Measurements from ENCODE around the gene HBG1. TPM values are rescaled to one million over a fixed set of nuclear protein-coding genes. Genes with fewer than 3 reads are reported as not detected.

Gene HBG1
- polyA plus RNA-seq, 3 donors, result not detected

GRCh38 chr11:5252919-5253265 is 3.2 kb upstream of the HBG1 start:
- H3K79me2 ChIP-seq (ENCODE audit: insufficient read depth, low read length), result no peaks in the 10 kb centered on the region
- TF ChIP-seq CTCF (IDR thresholded peaks at IDR 0.05), result no peak
- H4K20me1 ChIP-seq (ENCODE audit: insufficient read depth, low read length), result no peaks in the 10 kb centered on the region
- no peaks in the 10 kb centered on the region for H3K36me3 ChIP-seq (replicated peaks in 1 of 2; ENCODE audit: control insufficient read depth in 1 of 2, insufficient read depth in 2 of 2, low read length in 2 of 2)
- no peak overlapping the region for H3K27ac ChIP-seq (ENCODE audit: low read depth in 1 of 2, low read length in 2 of 2)
- no peaks in the 10 kb centered on the region for H3K27me3 ChIP-seq (ENCODE audit: control insufficient read depth in 2 of 2, insufficient read depth in 2 of 2, low read length in 2 of 2)
- no peaks in the 10 kb centered on the region for H3K4me1 ChIP-seq (ENCODE audit: control insufficient read depth in 1 of 2, insufficient read depth in 2 of 2, low read length in 2 of 2)
- intact Hi-C loops (cut with micrococcal nuclease), result no loop called here
- Mint-ChIP-seq H3K27ac (no peak overlapping the region), H3K36me3 (no peaks in the 10 kb centered on the region), H3K27me3 (ENCODE audit: low read depth in 3 of 3) (peaks cover 0 to under 1% (median 0%) of the 10 kb centered on the region in 3 donors), H3K4me3 (no peak overlapping the region), H3K9me3 (peaks cover 0 to 2% (median 0%) of the 10 kb centered on the region in 7 donors), H3K4me1 (no peaks in the 10 kb centered on the region)
- no peak overlapping the region for H3K9ac ChIP-seq (ENCODE audit: insufficient read depth, low read length, poor library complexity, severe bottlenecking)
- no peak overlapping the region for H2AFZ ChIP-seq (ENCODE audit: insufficient read depth, low read depth, low read length, poor library complexity, severe bottlenecking)
- H3K9me3 ChIP-seq (replicated peaks in 1 of 2; ENCODE audit: control insufficient read depth in 1 of 2, insufficient read depth in 1 of 2, low read length in 2 of 2), result peaks cover 0 to 1% of the 10 kb centered on the region in 2 donors
- H3K4me3 ChIP-seq (replicated peaks in 1 of 3; ENCODE audit: low read depth in 2 of 3, low read length in 3 of 3), result no peak overlapping the region
- no peak for DNase-seq
- H3K4me2 ChIP-seq (replicated peaks; ENCODE audit: extremely low read depth, low read length, poor library complexity, severe bottlenecking), result no peak overlapping the region
- 80% methylated on average over 1 of the region's 1 CpG for WGBS (ENCODE audit: insufficient coverage)

- H3K9me3 ChIP-seq (replicated peaks in 1 of 2; ENCODE audit: control insufficient read depth in 1 of 2, insufficient read depth in 1 of 2, low read length in 2 of 2), result no peaks in the 10 kb centered on the region
- Mint-ChIP-seq H3K4me3 (no peak overlapping the region), H3K9me3 (no peaks in the 10 kb centered on the region), H3K27me3 (ENCODE audit: low read depth in 3 of 3) (peaks cover 0 to 2% (median 0%) of the 10 kb centered on the region in 3 donors), H3K27ac (no peak overlapping the region), H3K36me3 (no peaks in the 10 kb centered on the region), H3K4me1 (no peaks in the 10 kb centered on the region)
- intact Hi-C loops (cut with micrococcal nuclease), result no loop called here
- H2AFZ ChIP-seq (ENCODE audit: insufficient read depth, low read depth, low read length, poor library complexity, severe bottlenecking), result no peak overlapping the region
- H3K27ac ChIP-seq (ENCODE audit: low read depth in 1 of 2, low read length in 2 of 2), result no peak overlapping the region
- no peak overlapping the region for H3K4me2 ChIP-seq (replicated peaks; ENCODE audit: extremely low read depth, low read length, poor library complexity, severe bottlenecking)
- no peak overlapping the region for H3K9ac ChIP-seq (ENCODE audit: insufficient read depth, low read length, poor library complexity, severe bottlenecking)
- H4K20me1 ChIP-seq (ENCODE audit: insufficient read depth, low read length), result no peaks in the 10 kb centered on the region
- no peak overlapping the region for H3K4me3 ChIP-seq (replicated peaks in 1 of 3; ENCODE audit: low read depth in 2 of 3, low read length in 3 of 3)
- H3K4me1 ChIP-seq (ENCODE audit: control insufficient read depth in 1 of 2, insufficient read depth in 2 of 2, low read length in 2 of 2), result no peaks in the 10 kb centered on the region
- no peaks in the 10 kb centered on the region for H3K79me2 ChIP-seq (ENCODE audit: insufficient read depth, low read length)
- TF ChIP-seq CTCF (IDR thresholded peaks at IDR 0.05), result no peak
- no peaks in the 10 kb centered on the region for H3K36me3 ChIP-seq (replicated peaks in 1 of 2; ENCODE audit: control insufficient read depth in 1 of 2, insufficient read depth in 2 of 2, low read length in 2 of 2)
- 75% methylated on average over 5 of the region's 9 CpGs for WGBS (ENCODE audit: insufficient coverage)
- no peaks in the 10 kb centered on the region for H3K27me3 ChIP-seq (ENCODE audit: control insufficient read depth in 2 of 2, insufficient read depth in 2 of 2, low read length in 2 of 2)
- no peak for DNase-seq
Observed at GRCh38 chr11:5252192-5252918, 2.7 kb upstream of the HBG1 start.
